ENCODE data around the gene ZNF598.
A peak's percentile ranks its signal among the peaks of the same experiment; 100 is the strongest.

ZNF598 gene

GRCh38 chr16:2031081-2031577, 21.5 kb upstream of the ZNF598 start:
- peak; percentile 45; the same call in 1 of the 2 replicates for TF ChIP-seq YY1 (IDR thresholded peaks at IDR 0.05; ENCODE audit: low read depth)
- peak; percentile 10; the same call in 1 of the 2 replicates for TF ChIP-seq USF1 (IDR thresholded peaks at IDR 0.05)
- TF ChIP-seq RAD21 (IDR thresholded peaks at IDR 0.05; ENCODE audit: low read depth): no peak
- peak; percentile 64 for TF ChIP-seq TEAD4 (IDR thresholded peaks at IDR 0.05)
- TF ChIP-seq EGR1 (IDR thresholded peaks at IDR 0.05): no peak
- TF ChIP-seq NFIC (IDR thresholded peaks at IDR 0.05): peak; percentile 97
- peak; percentile 81 for TF ChIP-seq ZBTB7A (IDR thresholded peaks at IDR 0.05; ENCODE audit: low read depth)
- TF ChIP-seq FOXM1 (IDR thresholded peaks at IDR 0.05; ENCODE audit: borderline replicate concordance, low read depth): peak; percentile 46; the same call in 1 of the 2 replicates
- TF ChIP-seq TAF1 (IDR thresholded peaks at IDR 0.05; ENCODE audit: low read depth): no peak
- no peak for TF ChIP-seq CEBPB (IDR thresholded peaks at IDR 0.05)
- no peak for TF ChIP-seq CREB1 (IDR thresholded peaks at IDR 0.05; ENCODE audit: low read depth)
- peak; percentile 92 for TF ChIP-seq TCF12 (IDR thresholded peaks at IDR 0.05; ENCODE audit: low read depth)
- peak; percentile 49; the same call in 1 of the 2 replicates for TF ChIP-seq MAX (IDR thresholded peaks at IDR 0.05)
- TF ChIP-seq REST (IDR thresholded peaks at IDR 0.05; ENCODE audit: low read depth): no peak
- TF ChIP-seq EP300 (IDR thresholded peaks at IDR 0.05; ENCODE audit: borderline replicate concordance): peak; percentile 79

GRCh38 chr16:2030036-2030435, 20.4 kb upstream of the ZNF598 start:
- TF ChIP-seq USF1 (IDR thresholded peaks at IDR 0.05) (no peak), TAF1 (IDR thresholded peaks at IDR 0.05; ENCODE audit: low read depth) (no peak), CREB1 (IDR thresholded peaks at IDR 0.05; ENCODE audit: low read depth) (no peak), NFIC (IDR thresholded peaks at IDR 0.05) (no peak), TCF12 (IDR thresholded peaks at IDR 0.05; ENCODE audit: low read depth) (peak; percentile 48), TEAD4 (IDR thresholded peaks at IDR 0.05) (peak; percentile 4; the same call in 1 of the 2 replicates), EP300 (IDR thresholded peaks at IDR 0.05; ENCODE audit: borderline replicate concordance) (peak; percentile 42; the same call in 1 of the 2 replicates), ZBTB7A (IDR thresholded peaks at IDR 0.05; ENCODE audit: low read depth) (peak; percentile 50; the same call in 1 of the 2 replicates), MAX (IDR thresholded peaks at IDR 0.05) (peak; percentile 48), YY1 (IDR thresholded peaks at IDR 0.05; ENCODE audit: low read depth) (no peak)

GRCh38 chr16:2029350-2029749, 19.7 kb upstream of the ZNF598 start:
- TF ChIP-seq TEAD4 (IDR thresholded peaks at IDR 0.05) (peak; percentile 57), NFIC (IDR thresholded peaks at IDR 0.05) (no peak), FOXM1 (IDR thresholded peaks at IDR 0.05; ENCODE audit: borderline replicate concordance, low read depth) (no peak), EGR1 (IDR thresholded peaks at IDR 0.05) (peak; percentile 85), TAF1 (IDR thresholded peaks at IDR 0.05; ENCODE audit: low read depth) (0 out of 2 replicates have a peak, but pooled peaks have one; percentile 23), MAX (IDR thresholded peaks at IDR 0.05) (peak; percentile 63)

- no peak for TF ChIP-seq REST (IDR thresholded peaks at IDR 0.05; ENCODE audit: low read depth)
- TF ChIP-seq TCF12 (IDR thresholded peaks at IDR 0.05; ENCODE audit: low read depth): peak; percentile 68
These were observed 19.1 kb upstream of the ZNF598 start for GRCh38 chr16:2028620-2029220.

- TF ChIP-seq USF1 (IDR thresholded peaks at IDR 0.05): no peak
- no peak for TF ChIP-seq TCF12 (IDR thresholded peaks at IDR 0.05; ENCODE audit: low read depth)
- no peak for TF ChIP-seq EGR1 (IDR thresholded peaks at IDR 0.05)
- no peak for TF ChIP-seq RAD21 (IDR thresholded peaks at IDR 0.05; ENCODE audit: low read depth)
- TF ChIP-seq CEBPB (IDR thresholded peaks at IDR 0.05): no peak
- no peak for TF ChIP-seq REST (IDR thresholded peaks at IDR 0.05; ENCODE audit: low read depth)
- TF ChIP-seq NFIC (IDR thresholded peaks at IDR 0.05): no peak
- no peak for TF ChIP-seq EP300 (IDR thresholded peaks at IDR 0.05; ENCODE audit: borderline replicate concordance)
- no peak for TF ChIP-seq FOXM1 (IDR thresholded peaks at IDR 0.05; ENCODE audit: borderline replicate concordance, low read depth)
These were observed 18.5 kb upstream of the ZNF598 start for GRCh38 chr16:2028146-2028545.
